Neural cell (in vitro differentiated cells): ENCODE measurements around the gene KAT2A. TPM values are rescaled to one million over a fixed set of nuclear protein-coding genes. Genes with fewer than 3 reads are reported as not detected.

ENCODE experiments used
- H2AFZ ChIP-seq: fragments of 200-600, 300-800 bp; sonication (generic), shearing (Covaris generic); 2 replicates; pipeline ENCODE4 v1.6.0; 2014; ENCODE audit warnings: low read depth, mild to moderate bottlenecking, antibody characterized with exemption, low read length, moderate library complexity
- H3F3A ChIP-seq: fragments of 200-600 bp; shearing (Covaris generic); 2 replicates; pipeline ENCODE4 v1.6.1; 2016; ENCODE audit warnings: mild to moderate bottlenecking, moderate library complexity, mixed read lengths, antibody characterized with exemption, low read length; ENCODE audit not compliant: insufficient read depth, poor library complexity, severe bottlenecking
- H3K27ac ChIP-seq: fragments of 200-600, 300-800 bp; sonication (generic), shearing (Covaris generic); 2 replicates; pipeline ENCODE4 v1.5.1; 2014; ENCODE audit warnings: mild to moderate bottlenecking, low read length, moderate library complexity
- H3K27me3 ChIP-seq: fragments of 300-800, 200-600 bp; sonication (generic), shearing (Covaris generic); 2 replicates; pipeline ENCODE4 v1.6.0; 2014; ENCODE audit warnings: mild to moderate bottlenecking, low read depth, low read length, moderate library complexity; ENCODE audit not compliant: insufficient read depth
- H3K36me3 ChIP-seq: fragments of 300-800, 200-600 bp; sonication (generic), shearing (Covaris generic); 2 replicates; pipeline ENCODE4 v1.5.1; 2014; ENCODE audit warnings: mild to moderate bottlenecking, antibody characterized with exemption, low read length, moderate library complexity; ENCODE audit not compliant: insufficient read depth
- H3K4me2 ChIP-seq: fragments of 300-800, 200-600 bp; sonication (generic), shearing (Covaris generic); 2 replicates; pipeline ENCODE4 v1.6.0; 2014; ENCODE audit warnings: mild to moderate bottlenecking, low read length
- H3K4me3 ChIP-seq: fragments of 300-800, 200-600 bp; sonication (generic), shearing (Covaris generic); 2 replicates; pipeline ENCODE4 v1.5.1; 2014; ENCODE audit warnings: mild to moderate bottlenecking, low read length, moderate library complexity
- H3K79me2 ChIP-seq: fragments of 200-600 bp; shearing (Covaris generic); replicated peaks from 2 replicates; pipeline ENCODE4 v1.6.0; 2014; ENCODE audit warnings: mild to moderate bottlenecking, low read length, moderate library complexity; ENCODE audit not compliant: insufficient read depth
- H3K9ac ChIP-seq: fragments of 300-800, 200-600 bp; sonication (generic), shearing (Covaris generic); 2 replicates; pipeline ENCODE4 v1.6.1; 2016; ENCODE audit warnings: mild to moderate bottlenecking, low read length, mixed read lengths
- H3K9me2 ChIP-seq: fragments of 200-600 bp; shearing (Covaris generic); 2 replicates; pipeline ENCODE4 v1.6.1; 2016; ENCODE audit warnings: mild to moderate bottlenecking, low read length, mixed read lengths; ENCODE audit not compliant: insufficient read depth
- H3K9me3 ChIP-seq: fragments of 200-600, 300-800 bp; sonication (generic), shearing (Covaris generic); 2 replicates; pipeline ENCODE4 v1.6.1; 2016; ENCODE audit warnings: mild to moderate bottlenecking, mixed run types, low read length, moderate library complexity, mixed read lengths
- H4K20me1 ChIP-seq: fragments of 200-600 bp; shearing (Covaris generic); 2 replicates; pipeline ENCODE4 v1.6.1; 2016; ENCODE audit warnings: mild to moderate bottlenecking, mixed run types; ENCODE audit not compliant: insufficient read depth
- EP300 ChIP-seq: fragments of 450-650 bp; conservative IDR thresholded peaks from 2 replicates; pipeline ENCODE4 v1.6.1; 2014; ENCODE audit warnings: antibody characterized with exemption, mild to moderate bottlenecking, moderate library complexity; ENCODE audit not compliant: poor library complexity, severe bottlenecking
- EZH2 ChIP-seq: fragments of 200-600, 300-800 bp; shearing (Covaris generic), sonication (generic); IDR thresholded peaks from 2 replicates; pipeline ENCODE4 v1.6.1; 2014; ENCODE audit warnings: antibody characterized with exemption, low read length, borderline replicate concordance, mild to moderate bottlenecking; ENCODE audit not compliant: insufficient read depth, poor library complexity, severe bottlenecking
- MXI1 ChIP-seq: fragments of 450-650 bp; conservative IDR thresholded peaks from 2 replicates; pipeline ENCODE4 v1.6.1; 2014; ENCODE audit warnings: antibody characterized with exemption, mild to moderate bottlenecking; ENCODE audit not compliant: poor library complexity, severe bottlenecking
- POLR2AphosphoS5 ChIP-seq: IDR thresholded peaks from 2 replicates; pipeline ENCODE4 v1.6.1; 2012
- RAD21 ChIP-seq: fragments of 450-650 bp; conservative IDR thresholded peaks from 2 replicates; pipeline ENCODE4 v1.6.1; 2014; ENCODE audit warnings: antibody characterized with exemption, mild to moderate bottlenecking, moderate library complexity
- SMC3 ChIP-seq: fragments of 450-650 bp; conservative IDR thresholded peaks from 2 replicates; pipeline ENCODE4 v1.6.1; 2014; ENCODE audit warnings: antibody characterized with exemption, mild to moderate bottlenecking, moderate library complexity; ENCODE audit not compliant: poor library complexity
- TAF1 ChIP-seq: IDR thresholded peaks from 2 replicates; pipeline ENCODE4 v1.6.1; 2012; ENCODE audit warnings: low read depth
- polyA plus RNA-seq: library from polyadenylated mRNA; depleted of rRNA; stranded (reverse); fragments of >200 nt; gene quantifications from 2 replicates; pipeline ENCODE4 v1.2.3, GENCODE V29; 2014
- TF ChIP-seq, protein P1 (sequence below): fragments of 450-650 bp; IDR thresholded peaks from 2 replicates; pipeline ENCODE4 v1.5.1; 2014; ENCODE audit warnings: antibody characterized with exemption, mild to moderate bottlenecking, moderate library complexity; ENCODE audit not compliant: poor library complexity, severe bottlenecking
- TF ChIP-seq, protein P2 (sequence below): IDR thresholded peaks from 2 replicates; pipeline ENCODE4 v1.6.1; 2012; ENCODE audit warnings: borderline replicate concordance

KAT2A gene
- polyA plus RNA-seq, 1 donor from 2014 or later, result 39.9 TPM

DNA sequence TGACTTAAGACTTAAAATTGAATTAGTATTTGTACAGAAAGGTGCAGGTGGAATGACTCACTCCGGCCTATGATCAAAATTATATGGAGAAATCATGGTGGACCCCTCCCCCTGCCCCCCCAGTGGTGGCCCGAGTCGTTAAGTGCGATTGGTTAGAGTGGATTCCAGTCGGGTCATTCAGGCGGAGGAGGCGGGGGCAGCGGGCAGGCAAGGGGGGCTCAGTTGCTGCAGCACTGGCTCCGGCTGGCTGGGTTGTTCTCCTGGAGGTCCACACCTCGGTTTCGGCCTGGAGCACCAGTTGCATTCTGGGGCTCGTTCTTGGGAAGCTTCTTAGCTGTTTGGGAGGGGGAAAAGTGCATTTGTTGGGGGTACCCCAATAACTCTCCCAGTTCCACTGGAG, 4.4 kb upstream of the KAT2A start:
- no peak overlapping the region for H2AFZ ChIP-seq
- H3K9me3 ChIP-seq, result no peaks in the 10 kb centered on the region
- no peaks in the 10 kb centered on the region for H3F3A ChIP-seq
- H3K4me2 ChIP-seq, result no peak overlapping the region
- no peaks in the 10 kb centered on the region for H4K20me1 ChIP-seq
- H3K4me3 ChIP-seq, result no peak overlapping the region
- TF ChIP-seq EZH2, result no peak
- TF ChIP-seq EP300, result no peak
- TF ChIP-seq MXI1, result no peak
- no peak for TF ChIP-seq SMC3
- no peak for TF ChIP-seq RAD21
- no peak for TF ChIP-seq TAF1
- TF ChIP-seq POLR2AphosphoS5, result no peak
- TF ChIP-seq, protein P1, sequence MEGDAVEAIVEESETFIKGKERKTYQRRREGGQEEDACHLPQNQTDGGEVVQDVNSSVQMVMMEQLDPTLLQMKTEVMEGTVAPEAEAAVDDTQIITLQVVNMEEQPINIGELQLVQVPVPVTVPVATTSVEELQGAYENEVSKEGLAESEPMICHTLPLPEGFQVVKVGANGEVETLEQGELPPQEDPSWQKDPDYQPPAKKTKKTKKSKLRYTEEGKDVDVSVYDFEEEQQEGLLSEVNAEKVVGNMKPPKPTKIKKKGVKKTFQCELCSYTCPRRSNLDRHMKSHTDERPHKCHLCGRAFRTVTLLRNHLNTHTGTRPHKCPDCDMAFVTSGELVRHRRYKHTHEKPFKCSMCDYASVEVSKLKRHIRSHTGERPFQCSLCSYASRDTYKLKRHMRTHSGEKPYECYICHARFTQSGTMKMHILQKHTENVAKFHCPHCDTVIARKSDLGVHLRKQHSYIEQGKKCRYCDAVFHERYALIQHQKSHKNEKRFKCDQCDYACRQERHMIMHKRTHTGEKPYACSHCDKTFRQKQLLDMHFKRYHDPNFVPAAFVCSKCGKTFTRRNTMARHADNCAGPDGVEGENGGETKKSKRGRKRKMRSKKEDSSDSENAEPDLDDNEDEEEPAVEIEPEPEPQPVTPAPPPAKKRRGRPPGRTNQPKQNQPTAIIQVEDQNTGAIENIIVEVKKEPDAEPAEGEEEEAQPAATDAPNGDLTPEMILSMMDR, result no peak
- TF ChIP-seq, protein P2, sequence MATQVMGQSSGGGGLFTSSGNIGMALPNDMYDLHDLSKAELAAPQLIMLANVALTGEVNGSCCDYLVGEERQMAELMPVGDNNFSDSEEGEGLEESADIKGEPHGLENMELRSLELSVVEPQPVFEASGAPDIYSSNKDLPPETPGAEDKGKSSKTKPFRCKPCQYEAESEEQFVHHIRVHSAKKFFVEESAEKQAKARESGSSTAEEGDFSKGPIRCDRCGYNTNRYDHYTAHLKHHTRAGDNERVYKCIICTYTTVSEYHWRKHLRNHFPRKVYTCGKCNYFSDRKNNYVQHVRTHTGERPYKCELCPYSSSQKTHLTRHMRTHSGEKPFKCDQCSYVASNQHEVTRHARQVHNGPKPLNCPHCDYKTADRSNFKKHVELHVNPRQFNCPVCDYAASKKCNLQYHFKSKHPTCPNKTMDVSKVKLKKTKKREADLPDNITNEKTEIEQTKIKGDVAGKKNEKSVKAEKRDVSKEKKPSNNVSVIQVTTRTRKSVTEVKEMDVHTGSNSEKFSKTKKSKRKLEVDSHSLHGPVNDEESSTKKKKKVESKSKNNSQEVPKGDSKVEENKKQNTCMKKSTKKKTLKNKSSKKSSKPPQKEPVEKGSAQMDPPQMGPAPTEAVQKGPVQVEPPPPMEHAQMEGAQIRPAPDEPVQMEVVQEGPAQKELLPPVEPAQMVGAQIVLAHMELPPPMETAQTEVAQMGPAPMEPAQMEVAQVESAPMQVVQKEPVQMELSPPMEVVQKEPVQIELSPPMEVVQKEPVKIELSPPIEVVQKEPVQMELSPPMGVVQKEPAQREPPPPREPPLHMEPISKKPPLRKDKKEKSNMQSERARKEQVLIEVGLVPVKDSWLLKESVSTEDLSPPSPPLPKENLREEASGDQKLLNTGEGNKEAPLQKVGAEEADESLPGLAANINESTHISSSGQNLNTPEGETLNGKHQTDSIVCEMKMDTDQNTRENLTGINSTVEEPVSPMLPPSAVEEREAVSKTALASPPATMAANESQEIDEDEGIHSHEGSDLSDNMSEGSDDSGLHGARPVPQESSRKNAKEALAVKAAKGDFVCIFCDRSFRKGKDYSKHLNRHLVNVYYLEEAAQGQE, result no peak
- H3K27ac ChIP-seq, result no peak overlapping the region
- no peaks in the 10 kb centered on the region for H3K36me3 ChIP-seq
- H3K9ac ChIP-seq, result no peak overlapping the region
- no peaks in the 10 kb centered on the region for H3K9me2 ChIP-seq
- H3K27me3 ChIP-seq, result no peaks in the 10 kb centered on the region
- no peaks in the 10 kb centered on the region for H3K79me2 ChIP-seq

DNA sequence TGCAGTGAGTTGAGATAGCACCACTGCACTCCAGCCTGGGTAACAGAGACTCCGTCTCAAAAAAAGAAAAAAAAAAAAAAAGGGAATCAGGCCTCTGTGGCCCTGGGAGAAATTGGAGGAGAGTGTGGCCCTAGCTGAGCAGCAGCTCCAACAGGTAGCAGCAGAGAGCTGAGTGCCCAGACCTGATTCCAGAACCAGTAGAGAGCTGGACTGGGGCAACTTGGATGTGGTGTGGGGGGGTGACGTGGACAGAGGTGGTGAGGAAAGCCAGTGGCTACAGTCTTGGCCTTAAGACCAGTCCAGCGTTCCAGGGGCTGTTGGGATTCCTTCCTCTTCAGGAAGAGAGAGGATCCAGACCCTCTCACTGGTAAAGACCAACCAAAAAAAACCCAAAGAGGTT, 3.1 kb upstream of the KAT2A start:
- Histone ChIP-seq H3K27me3 (no peaks in the 10 kb centered on the region), H3K4me3 (no peak overlapping the region), H3K36me3 (no peaks in the 10 kb centered on the region)

More for the DNA sequence above, 3.1 kb upstream of the KAT2A start:
- TF ChIP-seq, protein P2, result no peak
- TF ChIP-seq SMC3 (no peak), POLR2AphosphoS5 (no peak), EZH2 (no peak), RAD21 (no peak), MXI1 (no peak), EP300 (no peak), TAF1 (no peak)
- TF ChIP-seq, protein P1, result no peak
- Histone ChIP-seq H3K79me2 (no peaks in the 10 kb centered on the region), H4K20me1 (no peaks in the 10 kb centered on the region), H3F3A (no peaks in the 10 kb centered on the region), H3K9me2 (no peaks in the 10 kb centered on the region), H3K27ac (no peak overlapping the region), H3K9me3 (no peaks in the 10 kb centered on the region), H3K9ac (no peak overlapping the region), H3K4me2 (no peak overlapping the region), H2AFZ (no peak overlapping the region)
